Mesothelial cell of epicardium (in vitro differentiated cells): ENCODE results near the gene LBH. TPM values are rescaled to one million over a fixed set of nuclear protein-coding genes. Genes with fewer than 3 reads are reported as not detected.
A peak's percentile ranks its signal among the peaks of the same experiment; 100 is the strongest.

Experiments used
- DNase-seq, 2 experiments: peaks; one replicate each; pipeline ENCODE4 v3.0.0; 2021; ENCODE audit warnings: low spot score in 2 of 2; ENCODE audit not compliant: unreplicated experiment in 2 of 2
- H3K27ac Mint-ChIP-seq: 2 replicates; pipeline ENCODE4 v1.8.0; 2021; ENCODE audit warnings: mixed read lengths
- H3K27me3 Mint-ChIP-seq: 2 replicates; pipeline ENCODE4 v1.8.0; 2021; ENCODE audit warnings: low read depth, mixed read lengths
- H3K36me3 Mint-ChIP-seq: 2 replicates; pipeline ENCODE4 v1.8.0; 2021; ENCODE audit warnings: mixed read lengths
- H3K4me1 Mint-ChIP-seq: 2 replicates; pipeline ENCODE4 v1.8.0; 2021; ENCODE audit warnings: mixed read lengths
- H3K4me3 Mint-ChIP-seq: 2 replicates; pipeline ENCODE4 v1.8.0; 2021; ENCODE audit warnings: mild to moderate bottlenecking, moderate library complexity, mixed read lengths
- H3K9me3 Mint-ChIP-seq: 2 replicates; pipeline ENCODE4 v1.8.0; 2021; ENCODE audit warnings: mixed read lengths
- CTCF ChIP-seq: fragments of 200-600 bp; sonication (generic); IDR thresholded peaks from one replicate; pipeline ENCODE4 v1.5.0; 2021; ENCODE audit warnings: antibody characterized with exemption; ENCODE audit not compliant: unreplicated experiment
- total RNA-seq: library from RNA; stranded (reverse); gene quantifications from 3 replicates; pipeline ENCODE4 v1.2.1, GENCODE V29; 2021

The LBH gene
- total RNA-seq, 1 donor from 2014 or later = 44.5 TPM

DNA sequence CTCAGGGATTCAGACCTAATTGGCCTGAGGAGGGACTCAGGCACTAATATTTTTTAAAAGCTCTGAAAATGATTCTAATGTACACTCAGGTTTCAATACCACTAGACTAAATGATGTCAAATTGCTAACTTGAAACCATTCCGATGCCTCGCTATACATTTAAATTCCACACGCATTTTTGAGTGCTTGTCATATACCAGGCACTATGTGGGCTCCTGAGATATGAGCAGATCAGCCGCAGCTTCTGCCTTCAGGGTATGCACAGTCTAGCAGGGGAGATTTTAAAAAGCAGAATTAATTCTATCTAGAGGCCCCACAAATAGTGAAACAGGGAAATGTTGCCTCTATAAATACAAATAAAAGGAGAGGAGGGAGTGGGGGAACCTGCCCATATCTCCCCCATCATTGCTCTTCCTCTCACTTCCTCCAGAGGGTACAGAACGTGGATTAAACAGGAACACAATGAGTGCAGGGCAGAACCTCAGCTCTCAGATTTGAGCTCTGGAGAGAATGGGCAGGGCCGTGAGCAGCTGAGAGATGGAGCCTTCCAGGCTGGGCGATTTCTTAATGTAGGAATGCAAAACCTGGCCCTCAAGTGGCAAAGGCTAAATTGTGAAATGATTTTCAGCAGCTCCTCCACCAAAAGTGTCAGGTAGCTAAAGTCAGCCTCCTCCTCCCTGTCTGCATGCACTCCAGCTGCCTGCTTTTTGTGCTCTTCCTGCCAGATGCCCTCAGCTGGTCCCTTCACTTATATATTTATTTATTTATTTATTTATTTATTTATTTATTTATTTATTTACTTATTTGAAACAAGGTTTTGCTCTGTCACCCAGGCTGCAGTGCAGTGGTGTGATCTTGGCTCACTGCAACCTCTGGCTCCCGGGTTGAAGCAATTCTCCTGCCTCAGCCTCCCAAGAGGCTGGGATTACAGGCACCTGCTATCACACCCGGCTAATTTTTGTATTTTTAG, 24.6 kb upstream of the LBH start:
- DNase-seq = no peak
- H3K27me3 Mint-ChIP-seq = peaks cover 3% of the 10 kb centered on the region
- H3K9me3 Mint-ChIP-seq = no peaks in the 10 kb centered on the region
- TF ChIP-seq CTCF = no peak
- no peak overlapping the region for H3K27ac Mint-ChIP-seq
- H3K4me1 Mint-ChIP-seq = peaks cover 6% of the 10 kb centered on the region
- no peaks in the 10 kb centered on the region for H3K36me3 Mint-ChIP-seq
- no peak overlapping the region for H3K4me3 Mint-ChIP-seq

GRCh38 chr2:30208453-30208852, 22.9 kb upstream of the LBH start:
- DNase-seq = peak in 1 of 2 experiments; percentile 62
- Mint-ChIP-seq H3K27ac (no peak overlapping the region), H3K4me3 (no peak overlapping the region), H3K36me3 (no peaks in the 10 kb centered on the region), H3K4me1 (peaks cover 6% of the 10 kb centered on the region), H3K9me3 (no peaks in the 10 kb centered on the region), H3K27me3 (peaks cover under 1% of the 10 kb centered on the region)
- TF ChIP-seq CTCF = peak; percentile 86

GRCh38 chr2:30209227-30209626, 22.1 kb upstream of the LBH start:
- no peak overlapping the region for H3K4me3 Mint-ChIP-seq
- H3K27me3 Mint-ChIP-seq = no peaks in the 10 kb centered on the region
- no peak overlapping the region for H3K27ac Mint-ChIP-seq
- no peaks in the 10 kb centered on the region for H3K9me3 Mint-ChIP-seq
- TF ChIP-seq CTCF = no peak
- DNase-seq = no peak
- H3K36me3 Mint-ChIP-seq = no peaks in the 10 kb centered on the region
- peaks cover 6% of the 10 kb centered on the region for H3K4me1 Mint-ChIP-seq

GRCh38 chr2:30213326-30213725, 18.0 kb upstream of the LBH start:
- Mint-ChIP-seq H3K4me1 (peaks cover 33% of the 10 kb centered on the region), H3K36me3 (no peaks in the 10 kb centered on the region)
- DNase-seq = no peak

GRCh38 chr2:30213907-30214463, 17.3 kb upstream of the LBH start:
- H3K4me3 Mint-ChIP-seq = no peak overlapping the region
- H3K27me3 Mint-ChIP-seq = no peaks in the 10 kb centered on the region
- no peak for DNase-seq
- no peaks in the 10 kb centered on the region for H3K36me3 Mint-ChIP-seq
- no peaks in the 10 kb centered on the region for H3K9me3 Mint-ChIP-seq
- no peak overlapping the region for H3K27ac Mint-ChIP-seq
- H3K4me1 Mint-ChIP-seq = peaks cover 39% of the 10 kb centered on the region
- no peak for TF ChIP-seq CTCF

More at GRCh38 chr2:30213326-30213725, 18.0 kb upstream of the LBH start:
- TF ChIP-seq CTCF = no peak
- H3K9me3 Mint-ChIP-seq = no peaks in the 10 kb centered on the region
- no peaks in the 10 kb centered on the region for H3K27me3 Mint-ChIP-seq
- H3K27ac Mint-ChIP-seq = no peak overlapping the region
- H3K4me3 Mint-ChIP-seq = no peak overlapping the region
